Measurements from ENCODE around the gene ELMO3. TPM values are rescaled to one million over a fixed set of nuclear protein-coding genes. Genes with fewer than 3 reads are reported as not detected.

The ELMO3 gene
- total RNA-seq, 1 donor from 2014 or later, result 6.9 TPM

DNA sequence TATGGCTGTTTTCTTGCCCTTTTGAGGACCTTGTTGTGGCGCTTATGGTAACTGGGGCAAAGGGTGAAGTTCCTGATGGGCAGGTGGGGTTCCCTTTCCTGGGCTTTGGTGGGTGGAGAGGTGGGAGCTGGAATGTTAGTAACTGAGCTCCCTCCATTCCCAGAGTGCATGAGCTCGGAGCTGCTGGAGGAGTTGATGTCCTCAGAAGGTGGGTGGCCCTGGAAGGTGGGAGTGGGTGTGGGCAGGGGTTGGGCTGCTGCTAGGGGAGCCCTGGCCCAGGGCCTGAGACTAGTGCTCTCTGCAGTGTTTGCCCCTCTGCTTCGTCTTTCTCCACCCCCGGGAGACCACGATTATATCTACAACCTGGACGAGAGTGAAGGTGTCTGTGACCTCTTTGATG is 1.2 kb upstream of the ELMO3 start:
- H3K4me3 Mint-ChIP-seq, result no peak overlapping the region
- no peaks in the 10 kb centered on the region for H3K9me3 Mint-ChIP-seq
- DNase-seq (no peak), ATAC-seq (ENCODE audit: low read depth) (no peak)
- intact Hi-C loops (cut with micrococcal nuclease), result no loop called here
- H3K27ac Mint-ChIP-seq, result no peak overlapping the region
- H3K36me3 Mint-ChIP-seq (ENCODE audit: low read depth), result peaks cover 76% of the 10 kb centered on the region
- peaks cover 22% of the 10 kb centered on the region for H3K4me1 Mint-ChIP-seq
- TF ChIP-seq, protein P1, sequence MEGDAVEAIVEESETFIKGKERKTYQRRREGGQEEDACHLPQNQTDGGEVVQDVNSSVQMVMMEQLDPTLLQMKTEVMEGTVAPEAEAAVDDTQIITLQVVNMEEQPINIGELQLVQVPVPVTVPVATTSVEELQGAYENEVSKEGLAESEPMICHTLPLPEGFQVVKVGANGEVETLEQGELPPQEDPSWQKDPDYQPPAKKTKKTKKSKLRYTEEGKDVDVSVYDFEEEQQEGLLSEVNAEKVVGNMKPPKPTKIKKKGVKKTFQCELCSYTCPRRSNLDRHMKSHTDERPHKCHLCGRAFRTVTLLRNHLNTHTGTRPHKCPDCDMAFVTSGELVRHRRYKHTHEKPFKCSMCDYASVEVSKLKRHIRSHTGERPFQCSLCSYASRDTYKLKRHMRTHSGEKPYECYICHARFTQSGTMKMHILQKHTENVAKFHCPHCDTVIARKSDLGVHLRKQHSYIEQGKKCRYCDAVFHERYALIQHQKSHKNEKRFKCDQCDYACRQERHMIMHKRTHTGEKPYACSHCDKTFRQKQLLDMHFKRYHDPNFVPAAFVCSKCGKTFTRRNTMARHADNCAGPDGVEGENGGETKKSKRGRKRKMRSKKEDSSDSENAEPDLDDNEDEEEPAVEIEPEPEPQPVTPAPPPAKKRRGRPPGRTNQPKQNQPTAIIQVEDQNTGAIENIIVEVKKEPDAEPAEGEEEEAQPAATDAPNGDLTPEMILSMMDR (IDR thresholded peaks at IDR 0.05), result no peak
- CTCF ChIA-PET, result interaction anchor here (0.9 to 1.5 kb wide), 2 partner anchors 14 to 29 kb away, joined by 3 to 5 read pairs; partner anchors contain the start of genes MATCAP1 and TMEM208
- no peaks in the 10 kb centered on the region for H3K27me3 Mint-ChIP-seq
- POLR2A ChIA-PET, result interaction anchor here (0.9 to 1.7 kb wide), 2 partner anchors 29 to 46 kb away, joined by 3 to 6 read pairs; partner anchors contain the start of gene TMEM208

DNA sequence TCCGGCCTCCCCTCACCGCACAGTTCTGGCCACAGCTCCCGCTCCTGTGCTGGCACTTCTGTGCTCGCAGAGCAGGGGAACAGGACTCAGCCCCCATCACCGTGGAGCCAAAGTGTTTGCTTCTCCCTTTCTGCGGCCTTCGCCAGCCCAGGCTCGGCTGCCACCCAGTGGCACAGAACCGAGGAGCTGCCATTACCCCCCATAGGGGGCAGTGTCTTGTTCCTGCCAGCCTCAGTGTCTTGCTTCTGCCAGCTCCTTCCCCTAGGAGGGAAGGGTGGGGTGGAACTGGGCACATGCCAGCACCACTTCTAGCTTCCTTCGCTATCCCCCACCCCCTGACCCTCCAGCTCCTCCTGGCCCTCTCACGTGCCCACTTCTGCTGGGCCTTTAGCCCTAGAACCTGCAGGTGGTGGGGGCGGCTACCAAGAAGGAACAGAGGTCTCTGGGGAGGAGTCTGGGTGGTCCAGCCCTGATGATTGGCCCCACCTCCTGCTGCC is 645 bp upstream of the ELMO3 start:
- no peak overlapping the region for H3K4me3 Mint-ChIP-seq
- POLR2A ChIA-PET, result interaction anchor here (0.5 to 1.7 kb wide), 2 partner anchors 46 to 62 kb away, joined by 6 to 8 read pairs; no protein-coding TSS in a partner anchor
- CTCF ChIA-PET, result interaction anchor here (0.9 to 1.5 kb wide), 2 partner anchors 15 to 28 kb away, joined by 3 to 5 read pairs; partner anchors contain the start of genes MATCAP1 and TMEM208
- no peaks in the 10 kb centered on the region for H3K9me3 Mint-ChIP-seq
- intact Hi-C loops (cut with micrococcal nuclease), result no loop called here
- no peak for DNase-seq
- no peaks in the 10 kb centered on the region for H3K27me3 Mint-ChIP-seq
- peaks cover 17% of the 10 kb centered on the region for H3K4me1 Mint-ChIP-seq
- TF ChIP-seq, protein P1 (IDR thresholded peaks at IDR 0.05), result no peak
- peaks cover 75% of the 10 kb centered on the region for H3K36me3 Mint-ChIP-seq (ENCODE audit: low read depth)
- ATAC-seq (ENCODE audit: low read depth), result peak; percentile 58
- peak overlapping the region; percentile 65 for H3K27ac Mint-ChIP-seq

DNA sequence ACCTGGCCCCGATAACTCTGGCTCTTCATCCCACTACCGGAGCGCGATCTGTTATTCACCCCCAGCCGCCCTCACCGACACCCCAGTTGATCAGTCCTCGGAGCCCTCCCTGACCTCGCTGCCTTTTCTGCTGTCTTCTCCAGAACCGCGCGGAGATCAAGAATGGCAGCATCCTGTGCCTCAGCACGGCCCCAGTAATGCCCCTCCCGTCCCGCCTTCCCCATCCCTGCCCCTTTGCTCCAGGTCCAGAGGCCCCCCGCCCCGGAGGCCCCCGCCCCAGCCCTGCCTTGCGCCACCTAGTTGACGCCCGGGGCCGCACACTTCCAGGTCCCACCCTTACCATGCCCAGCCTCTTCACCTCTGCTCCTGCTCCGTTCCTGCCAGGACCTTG is 872 bp downstream of the ELMO3 start:
- POLR2A ChIA-PET, result interaction anchor here (0.6 kb wide), 1 partner anchor 151 kb away, joined by 6 read pairs; no protein-coding TSS in a partner anchor
- H3K4me1 Mint-ChIP-seq, result peaks cover 8% of the 10 kb centered on the region
- H3K27me3 Mint-ChIP-seq, result no peaks in the 10 kb centered on the region
- H3K27ac Mint-ChIP-seq, result no peak overlapping the region
- intact Hi-C loops (cut with micrococcal nuclease), result no loop called here
- DNase-seq, result no peak
- no peaks in the 10 kb centered on the region for H3K9me3 Mint-ChIP-seq
- TF ChIP-seq, protein P1 (IDR thresholded peaks at IDR 0.05), result no peak
- H3K4me3 Mint-ChIP-seq, result no peak overlapping the region
- CTCF ChIA-PET, result no interaction called here
- ATAC-seq (ENCODE audit: low read depth), result peak; percentile 27
- peaks cover 75% of the 10 kb centered on the region for H3K36me3 Mint-ChIP-seq (ENCODE audit: low read depth)

DNA sequence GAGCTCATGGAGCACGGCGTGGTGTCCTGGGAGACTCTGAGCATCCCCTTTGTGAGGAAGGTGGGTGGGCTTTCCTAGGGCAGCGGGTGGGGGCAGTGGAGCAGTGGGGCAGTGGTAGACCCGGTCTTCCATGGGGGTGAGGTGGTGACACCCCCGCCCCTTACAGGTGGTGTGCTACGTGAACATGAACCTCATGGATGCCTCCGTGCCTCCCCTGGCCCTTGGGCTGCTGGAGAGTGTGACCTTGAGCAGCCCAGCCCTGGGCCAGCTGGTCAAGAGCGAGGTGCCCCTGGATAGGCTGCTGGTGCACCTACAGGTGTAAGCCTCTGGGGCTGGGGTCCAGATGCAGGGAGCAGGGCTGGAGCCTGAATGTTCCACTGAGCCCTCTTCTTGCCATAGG is 1.6 kb downstream of the ELMO3 start:
- H3K4me1 Mint-ChIP-seq, result peaks cover 8% of the 10 kb centered on the region
- H3K36me3 Mint-ChIP-seq (ENCODE audit: low read depth), result peaks cover 68% of the 10 kb centered on the region
- ChIA-PET CTCF (no interaction called here), POLR2A (no interaction called here)
- H3K27ac Mint-ChIP-seq, result no peak overlapping the region
- no peak overlapping the region for H3K4me3 Mint-ChIP-seq
- no peak for DNase-seq
- no peaks in the 10 kb centered on the region for H3K9me3 Mint-ChIP-seq
- TF ChIP-seq, protein P1 (IDR thresholded peaks at IDR 0.05), result no peak
- intact Hi-C loops (cut with micrococcal nuclease), result no loop called here
- H3K27me3 Mint-ChIP-seq, result no peaks in the 10 kb centered on the region
- ATAC-seq (ENCODE audit: low read depth), result no peak

DNA sequence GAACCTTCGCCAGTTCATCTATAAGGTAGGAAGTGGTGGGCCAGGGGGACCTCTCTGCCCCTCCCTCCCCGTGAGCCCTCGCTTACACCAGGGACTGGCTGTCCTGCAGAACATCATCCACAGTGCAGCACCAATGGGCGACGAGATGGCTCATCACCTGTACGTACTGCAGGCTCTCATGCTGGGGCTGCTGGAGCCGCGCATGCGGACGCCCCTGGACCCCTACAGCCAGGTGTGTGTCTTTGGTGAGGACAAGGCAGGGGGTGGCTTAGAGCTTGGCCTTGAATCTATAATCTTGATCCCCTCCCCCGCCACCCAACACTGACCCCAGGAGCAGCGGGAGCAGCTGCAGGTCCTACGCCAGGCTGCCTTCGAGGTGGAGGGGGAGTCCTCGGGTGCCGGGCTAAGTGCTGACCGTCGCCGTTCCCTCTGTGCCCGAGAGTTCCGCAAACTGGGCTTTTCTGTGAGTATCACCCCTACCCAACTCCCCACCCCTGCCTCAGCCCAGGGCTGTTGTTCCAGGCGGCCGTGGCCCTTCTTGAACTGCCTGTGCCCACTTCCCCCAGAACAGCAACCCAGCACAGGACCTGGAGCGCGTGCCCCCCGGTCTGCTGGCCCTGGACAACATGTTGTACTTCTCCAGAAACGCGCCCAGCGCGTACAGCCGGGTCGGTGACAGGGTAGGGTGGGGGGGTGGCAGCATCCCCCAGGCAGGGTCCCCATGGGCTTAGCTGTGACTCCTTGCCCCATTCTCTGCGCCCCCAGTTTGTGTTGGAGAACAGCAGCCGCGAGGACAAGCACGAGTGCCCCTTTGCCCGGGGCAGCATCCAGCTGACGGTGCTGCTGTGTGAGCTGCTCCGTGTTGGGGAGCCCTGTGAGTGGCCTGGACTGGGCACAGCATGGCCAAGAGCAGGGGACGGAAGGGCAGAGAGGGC is 2.7 kb downstream of the ELMO3 start:
- no peaks in the 10 kb centered on the region for H3K27me3 Mint-ChIP-seq
- no peak overlapping the region for H3K4me3 Mint-ChIP-seq
- no peak for ATAC-seq (ENCODE audit: low read depth)
- no peaks in the 10 kb centered on the region for H3K9me3 Mint-ChIP-seq
- intact Hi-C loops (cut with micrococcal nuclease), result no loop called here
- ChIA-PET POLR2A (no interaction called here), CTCF (no interaction called here)
- TF ChIP-seq, protein P1 (IDR thresholded peaks at IDR 0.05), result no peak
- H3K27ac Mint-ChIP-seq, result no peak overlapping the region
- peaks cover 59% of the 10 kb centered on the region for H3K36me3 Mint-ChIP-seq (ENCODE audit: low read depth)
- H3K4me1 Mint-ChIP-seq, result peaks cover 4% of the 10 kb centered on the region
- DNase-seq, result no peak

Data from activated B cell treated with CpG ODN at 0.5 μM for 24 hours (primary cell).